GM21786 (cell line): ENCODE results near the gene GALNT11.

ENCODE experiments used
- ATAC-seq: cut with Tn5 transposase; IDR thresholded peaks from one replicate; pipeline ENCODE4 v1.9.1; 2021; ENCODE audit not compliant: unreplicated experiment

Gene GALNT11

GRCh38 chr7:152144557-152145245 lies 119.2 kb downstream of the GALNT11 start:
- ATAC-seq: no peak

DNA sequence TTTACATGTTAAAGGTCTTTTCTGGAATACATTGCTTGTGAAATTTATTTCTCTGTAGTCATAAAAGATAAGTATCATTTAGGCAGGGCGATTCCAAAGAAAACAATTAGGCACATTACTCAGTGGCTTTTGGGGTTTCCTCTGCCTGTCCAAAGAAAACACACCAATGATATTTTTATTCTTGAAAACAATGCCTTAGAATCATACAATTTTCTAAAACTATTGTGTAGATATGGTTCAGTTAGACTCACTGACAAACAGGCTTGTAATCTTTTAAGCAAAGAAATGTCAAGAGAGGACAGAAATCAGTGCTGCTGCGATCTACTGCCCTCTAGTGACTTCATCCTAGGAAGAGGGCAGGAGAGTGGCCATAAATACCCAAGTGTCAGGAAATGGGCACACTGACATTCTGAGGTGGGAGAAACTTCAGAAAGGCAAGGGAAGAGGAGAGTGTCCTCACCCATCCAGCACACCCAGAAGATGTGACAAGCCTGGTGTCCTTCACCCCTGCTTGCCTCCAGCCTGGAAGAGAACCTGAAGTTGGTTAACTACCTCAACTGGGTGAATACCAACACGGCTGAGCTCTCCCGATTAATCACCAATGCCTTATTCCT lies 120.5 kb downstream of the GALNT11 start:
- ATAC-seq: no peak

DNA sequence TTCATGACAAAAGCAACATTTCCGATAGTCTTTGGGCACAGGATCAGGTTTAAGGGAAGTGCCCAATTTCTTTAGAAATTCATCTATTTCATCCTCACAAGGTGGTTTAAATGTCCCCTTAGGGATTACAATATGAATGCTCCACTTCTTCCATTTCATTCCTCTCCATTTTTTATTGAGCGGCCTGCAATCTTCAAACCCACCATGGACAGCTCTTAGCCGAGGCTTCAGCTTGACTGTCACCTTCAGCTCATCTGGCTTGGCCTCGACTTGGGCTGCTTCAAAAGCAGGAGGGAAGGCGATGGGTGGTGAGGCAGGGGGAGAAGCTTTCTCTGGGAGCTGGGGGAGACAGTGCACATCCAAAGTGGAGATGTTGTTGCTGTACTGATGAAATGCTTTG lies 123.2 kb downstream of the GALNT11 start:
- ATAC-seq: no peak

- no peak for ATAC-seq
Observed at GRCh38 chr7:152149363-152149762, 123.9 kb downstream of the GALNT11 start.

GRCh38 chr7:152152267-152152666 lies 126.8 kb downstream of the GALNT11 start:
- ATAC-seq: no peak

DNA sequence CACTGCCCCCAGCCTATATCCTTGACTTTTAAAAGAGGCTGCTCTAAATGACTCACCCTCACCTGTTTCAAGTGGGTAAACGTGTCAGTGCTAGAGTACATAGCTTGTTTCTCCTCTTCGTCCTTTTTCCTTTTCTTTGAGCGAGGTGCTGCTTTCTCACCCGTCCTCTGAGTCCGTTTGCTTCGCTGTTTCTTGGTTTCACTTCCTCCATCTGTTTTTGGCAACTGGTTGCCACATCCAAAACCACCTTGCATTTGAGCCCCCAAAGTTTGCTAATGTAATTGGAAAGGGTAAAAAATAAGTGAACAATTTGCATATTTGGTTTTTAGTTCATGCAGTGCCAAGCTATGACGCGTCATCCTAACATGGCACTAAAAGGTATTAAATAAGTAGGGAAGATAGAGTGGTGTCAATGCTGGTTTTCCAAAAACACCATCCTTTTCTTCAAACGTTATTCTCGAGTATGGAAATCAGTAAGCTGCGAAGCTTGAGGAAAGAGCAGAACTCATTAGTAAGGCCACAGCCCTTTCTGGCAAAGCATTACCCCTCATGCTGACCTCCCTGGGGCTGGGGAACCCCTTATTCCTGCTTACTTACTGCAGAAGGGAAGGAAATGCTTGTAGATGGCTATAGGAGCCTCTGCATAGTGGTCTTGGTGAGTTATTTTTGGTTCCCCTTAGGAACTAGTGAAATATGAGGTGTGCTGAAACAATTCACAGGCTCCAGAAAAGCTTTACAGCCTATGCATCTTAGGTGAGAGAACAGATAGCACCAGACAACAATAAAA lies 133.5 kb downstream of the GALNT11 start:
- peak; percentile 89 for ATAC-seq

- no peak for ATAC-seq
Observed at GRCh38 chr7:152161171-152161570, 135.7 kb downstream of the GALNT11 start.

GRCh38 chr7:152162287-152162686 lies 136.8 kb downstream of the GALNT11 start:
- no peak for ATAC-seq
